GM13977 (cell line): ENCODE results near the gene HERC4.

ENCODE experiments used
- DNase-seq: peaks from one replicate; pipeline ENCODE4 v3.0.0; 2012; ENCODE audit warnings: low spot score
- in situ Hi-C: fragments of 300-500 bp; cut with MboI; formaldehyde crosslinking; loops from one replicate; pipeline ENCODE4 v1.12.0; 2022; ENCODE audit warnings: low sequenced_read_pairs, low pct_unique_long_range_greater_than_20kb, mixed read lengths, inconsistent platforms; ENCODE audit not compliant: unreplicated experiment
- TF ChIP-seq, protein P1 (sequence below): IDR thresholded peaks from 2 replicates; pipeline ENCODE4 v1.5.1; 2012; ENCODE audit warnings: mild to moderate bottlenecking, control low read depth; ENCODE audit not compliant: insufficient read depth; ENCODE audit errors: extremely low read depth, missing control alignments

The HERC4 gene

DNA sequence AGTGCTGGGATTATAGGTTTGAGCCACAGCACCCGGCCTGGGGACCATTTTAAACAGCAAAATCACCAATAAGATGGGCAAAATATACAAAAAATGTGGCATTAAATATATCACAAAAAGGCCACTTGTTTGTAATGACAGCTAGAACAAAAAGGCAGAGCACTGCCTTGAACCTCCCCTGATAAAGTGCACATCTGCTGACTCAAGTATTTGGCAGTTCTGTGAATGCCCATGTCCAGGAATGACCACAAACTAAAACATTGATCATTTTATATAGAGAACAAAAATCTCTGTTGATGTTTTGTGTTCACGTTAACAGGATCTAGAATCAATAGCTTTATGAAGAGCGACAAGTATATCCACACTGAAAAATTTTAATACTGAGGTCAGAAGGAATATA is 21.5 kb downstream of the HERC4 start:
- DNase-seq, result no peak
- TF ChIP-seq, protein P1, sequence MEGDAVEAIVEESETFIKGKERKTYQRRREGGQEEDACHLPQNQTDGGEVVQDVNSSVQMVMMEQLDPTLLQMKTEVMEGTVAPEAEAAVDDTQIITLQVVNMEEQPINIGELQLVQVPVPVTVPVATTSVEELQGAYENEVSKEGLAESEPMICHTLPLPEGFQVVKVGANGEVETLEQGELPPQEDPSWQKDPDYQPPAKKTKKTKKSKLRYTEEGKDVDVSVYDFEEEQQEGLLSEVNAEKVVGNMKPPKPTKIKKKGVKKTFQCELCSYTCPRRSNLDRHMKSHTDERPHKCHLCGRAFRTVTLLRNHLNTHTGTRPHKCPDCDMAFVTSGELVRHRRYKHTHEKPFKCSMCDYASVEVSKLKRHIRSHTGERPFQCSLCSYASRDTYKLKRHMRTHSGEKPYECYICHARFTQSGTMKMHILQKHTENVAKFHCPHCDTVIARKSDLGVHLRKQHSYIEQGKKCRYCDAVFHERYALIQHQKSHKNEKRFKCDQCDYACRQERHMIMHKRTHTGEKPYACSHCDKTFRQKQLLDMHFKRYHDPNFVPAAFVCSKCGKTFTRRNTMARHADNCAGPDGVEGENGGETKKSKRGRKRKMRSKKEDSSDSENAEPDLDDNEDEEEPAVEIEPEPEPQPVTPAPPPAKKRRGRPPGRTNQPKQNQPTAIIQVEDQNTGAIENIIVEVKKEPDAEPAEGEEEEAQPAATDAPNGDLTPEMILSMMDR, result no peak
- in situ Hi-C loops, result no loop called here

DNA sequence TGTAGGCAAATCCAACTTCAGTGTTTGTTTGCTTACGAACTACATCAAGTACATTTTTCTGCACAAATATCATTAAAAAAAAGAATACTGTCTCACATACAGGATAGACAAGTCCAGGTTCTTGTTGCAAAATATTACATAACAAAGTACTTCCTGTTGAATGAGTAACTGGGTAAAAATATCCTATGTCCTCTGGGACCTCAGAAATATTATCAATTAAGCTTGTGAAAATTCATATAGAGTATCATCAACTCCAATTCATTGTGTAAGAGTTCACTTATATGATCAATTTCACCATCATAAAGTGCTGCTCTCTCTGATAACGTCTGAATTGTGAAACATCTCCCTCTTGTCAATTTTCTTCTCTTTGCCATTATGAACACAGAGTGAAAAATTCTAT is 22.6 kb downstream of the HERC4 start:
- TF ChIP-seq, protein P1, result no peak
- in situ Hi-C loops, result no loop called here
- no peak for DNase-seq

- in situ Hi-C loops, result no loop called here
- TF ChIP-seq, protein P1, result no peak
- DNase-seq, result no peak
Measured at GRCh38 chr10:68049289-68050078, 25.6 kb downstream of the HERC4 start.

- no peak for DNase-seq
- TF ChIP-seq, protein P1, result no peak
- in situ Hi-C loops, result no loop called here
Measured at GRCh38 chr10:68047554-68048327, 27.3 kb downstream of the HERC4 start.

- in situ Hi-C loops, result no loop called here
- TF ChIP-seq, protein P1, result no peak
- no peak for DNase-seq
Measured at GRCh38 chr10:68047122-68047521, 28.0 kb downstream of the HERC4 start.

GRCh38 chr10:68046642-68047041 is 28.4 kb downstream of the HERC4 start:
- DNase-seq, result no peak

More at GRCh38 chr10:68046642-68047041, 28.4 kb downstream of the HERC4 start:
- in situ Hi-C loops, result no loop called here
- TF ChIP-seq, protein P1, result no peak
